Measurements from ENCODE around the gene PHF2. TPM values are rescaled to one million over a fixed set of nuclear protein-coding genes. Genes with fewer than 3 reads are reported as not detected.
A peak's percentile ranks its signal among the peaks of the same experiment; 100 is the strongest.

The PHF2 gene
- total RNA-seq, 1 donor from 2014 or later: 7.3 TPM

DNA sequence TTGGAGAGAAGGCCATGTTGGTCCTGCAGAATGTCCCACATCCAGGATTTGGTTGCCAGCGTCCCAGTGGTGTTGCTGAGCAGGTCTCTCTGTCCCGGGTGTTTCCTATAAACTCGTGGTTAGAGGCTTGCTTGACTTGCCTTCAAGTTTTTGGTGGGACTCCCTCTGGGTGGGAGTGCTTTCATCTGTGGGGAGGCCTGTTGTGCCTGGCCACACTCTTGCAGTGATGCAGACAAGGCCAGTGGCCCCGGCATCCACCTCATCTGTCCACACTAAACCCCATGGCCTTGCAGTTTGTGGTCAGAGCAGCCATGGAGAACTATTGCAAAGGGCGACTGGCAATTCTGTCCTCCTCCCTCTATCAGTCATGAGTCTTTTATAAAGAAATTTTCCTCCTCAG is 71.8 kb downstream of the PHF2 start:
- ATAC-seq: no peak
- DNase-seq (ENCODE audit: low spot score): no peak

DNA sequence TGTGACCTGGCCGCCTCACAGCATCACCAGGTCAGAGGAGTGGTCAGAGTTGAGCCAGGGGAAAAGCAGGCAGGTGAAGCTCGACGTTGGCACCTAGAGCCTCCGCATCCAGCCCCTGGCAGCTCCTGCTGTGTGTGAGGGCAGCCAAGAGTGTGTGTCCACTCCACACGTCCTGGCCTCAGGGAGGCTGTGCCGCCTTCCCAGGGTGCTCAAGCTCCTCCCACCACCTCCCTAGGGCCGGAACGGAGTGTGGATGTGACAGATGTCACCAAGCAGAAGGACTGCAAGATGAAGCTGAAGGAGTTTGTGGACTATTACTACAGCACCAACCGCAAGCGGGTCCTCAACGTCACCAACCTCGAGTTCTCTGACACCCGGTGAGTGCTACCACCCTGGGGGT is 72.5 kb downstream of the PHF2 start:
- DNase-seq (ENCODE audit: low spot score) (peak; percentile 38), ATAC-seq (no peak)

GRCh38 chr9:93649610-93650261 is 73.4 kb downstream of the PHF2 start:
- DNase-seq (ENCODE audit: low spot score) (no peak), ATAC-seq (no peak)

DNA sequence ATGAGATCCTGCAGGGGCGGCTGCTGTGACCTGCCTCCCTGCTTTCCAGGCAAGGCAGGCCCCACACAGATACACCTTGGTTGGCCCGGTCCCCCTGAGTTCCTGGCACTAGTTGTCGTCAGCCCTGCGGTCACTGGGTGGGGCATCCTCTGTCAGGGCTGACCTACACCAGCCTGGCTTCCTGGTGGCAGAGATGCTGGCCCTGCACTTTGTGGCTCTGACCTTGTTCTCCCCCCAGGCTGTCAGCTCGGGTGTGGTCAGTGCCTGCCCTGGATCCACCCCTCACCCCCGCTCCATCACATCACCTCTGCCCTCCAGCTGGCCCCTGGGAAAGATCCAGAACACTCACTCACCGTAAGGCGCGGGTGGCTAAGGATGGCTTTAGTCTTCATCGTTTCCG is 74.1 kb downstream of the PHF2 start:
- peak; percentile 37 for DNase-seq (ENCODE audit: low spot score)
- ATAC-seq: no peak

DNA sequence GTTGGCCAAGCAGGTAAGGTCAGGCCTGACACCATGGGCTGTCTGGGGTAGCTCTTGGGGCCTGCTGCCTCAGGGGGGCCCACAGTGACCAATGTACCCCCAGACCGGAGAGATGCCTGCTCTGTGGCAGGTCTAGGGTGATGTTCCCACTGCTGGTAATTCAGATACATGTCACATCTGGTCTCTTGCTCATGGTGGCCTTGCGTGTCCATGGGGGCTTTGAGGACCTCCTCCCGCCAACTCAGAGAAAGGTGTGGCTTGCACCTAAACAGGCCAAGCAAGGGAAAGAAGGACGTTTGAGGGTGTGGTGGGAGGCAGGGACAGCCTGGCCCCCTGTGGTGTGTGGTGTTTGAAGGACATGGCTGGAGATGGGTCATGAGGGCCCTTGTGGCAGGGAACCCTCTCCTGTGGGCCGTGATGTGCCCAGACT is 75.2 kb downstream of the PHF2 start:
- no peak for ATAC-seq
- DNase-seq (ENCODE audit: low spot score): no peak

- no peak for DNase-seq (ENCODE audit: low spot score)
- no peak for ATAC-seq
These were observed 76.5 kb downstream of the PHF2 start for GRCh38 chr9:93652604-93653592.

- no peak for DNase-seq (ENCODE audit: low spot score)
- ATAC-seq: no peak
These were observed 77.4 kb downstream of the PHF2 start for GRCh38 chr9:93653760-93654159.

GRCh38 chr9:93654351-93654961 is 78.1 kb downstream of the PHF2 start:
- ATAC-seq (no peak), DNase-seq (ENCODE audit: low spot score) (peak; percentile 33)

GRCh38 chr9:93655621-93656425 is 79.4 kb downstream of the PHF2 start:
- no peak for ATAC-seq
- peak; percentile 42 for DNase-seq (ENCODE audit: low spot score)

DNA sequence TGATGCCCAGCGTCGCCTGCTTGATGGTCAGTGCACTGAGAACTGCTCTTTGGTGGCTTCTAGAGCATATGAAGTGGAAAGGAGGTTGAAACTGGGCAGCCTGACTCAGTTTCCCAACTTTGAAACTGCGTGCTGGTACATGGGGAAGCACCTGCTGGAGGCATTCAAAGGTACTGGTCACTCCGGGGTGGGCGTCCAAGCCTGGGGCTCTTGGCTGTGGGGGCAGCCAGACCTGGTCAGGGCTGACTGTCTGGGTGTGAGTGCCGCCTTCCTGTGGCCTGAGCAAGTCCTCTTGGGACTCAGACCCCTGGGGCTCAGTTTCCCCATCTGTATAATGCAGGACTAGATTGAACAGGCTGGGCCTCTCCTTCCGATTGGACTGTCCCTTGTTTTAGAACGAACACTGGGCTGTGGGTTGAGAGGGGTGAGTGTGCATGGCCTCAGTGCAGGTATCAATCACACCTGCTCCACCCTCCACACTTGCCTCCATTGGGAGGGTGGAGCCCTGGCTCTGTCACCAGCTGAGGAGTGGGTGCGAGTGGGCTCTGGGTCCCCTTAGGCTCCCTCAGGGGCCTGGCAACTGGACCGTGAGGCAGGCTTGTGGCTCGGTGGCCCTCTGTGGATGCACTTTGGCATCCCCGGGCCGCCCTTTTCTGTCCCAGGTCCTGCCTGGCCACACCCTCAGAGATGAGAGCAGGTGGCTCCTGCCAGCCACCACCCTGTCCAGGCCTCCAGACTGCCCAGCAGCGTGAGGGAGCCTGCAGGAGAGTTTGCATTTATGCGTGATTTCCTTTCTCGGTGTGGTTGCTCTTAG is 80.2 kb downstream of the PHF2 start:
- peak; percentile 36 for DNase-seq (ENCODE audit: low spot score)
- ATAC-seq: no peak

GRCh38 chr9:93657331-93658111 is 81.1 kb downstream of the PHF2 start:
- DNase-seq (ENCODE audit: low spot score) (no peak), ATAC-seq (no peak)

DNA sequence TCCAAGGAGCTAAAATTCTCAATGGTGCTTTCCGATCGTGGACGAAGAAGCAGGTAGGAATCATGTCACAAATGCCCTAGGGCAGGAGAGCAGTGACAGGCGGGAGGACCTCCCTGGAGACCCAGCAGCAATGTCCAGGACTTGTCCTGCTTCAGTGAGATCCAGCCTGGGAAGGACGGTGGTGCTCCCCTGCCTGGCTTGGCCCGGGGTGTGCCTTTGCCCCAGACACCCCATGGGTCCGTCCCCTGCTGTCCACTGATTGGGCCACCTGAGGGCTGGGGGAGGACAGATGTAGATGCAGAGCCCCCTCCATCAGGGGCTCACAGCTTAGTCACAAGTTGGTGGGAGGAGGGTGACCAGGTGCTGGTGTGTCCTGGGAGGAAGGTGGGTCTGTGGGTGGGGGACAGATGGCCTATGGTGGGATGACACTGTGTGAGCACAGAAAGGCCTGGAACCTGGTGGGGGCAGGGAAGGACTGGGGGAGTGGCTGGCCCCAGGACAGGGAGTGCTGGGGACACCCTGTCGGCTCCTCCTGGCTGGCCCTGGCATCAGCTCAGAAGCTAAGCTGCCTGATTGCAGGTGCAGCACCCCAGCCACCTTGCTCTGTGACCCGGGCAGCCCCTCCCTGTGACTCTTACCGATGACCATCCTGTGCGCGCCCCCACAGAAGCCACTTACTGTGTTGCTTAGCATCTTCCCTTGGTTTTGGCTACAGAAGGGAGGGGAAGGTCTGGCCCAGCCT is 82.0 kb downstream of the PHF2 start:
- DNase-seq (ENCODE audit: low spot score) (peak; percentile 38), ATAC-seq (no peak)

- DNase-seq (ENCODE audit: low spot score) (no peak), ATAC-seq (no peak)
These were observed 82.9 kb downstream of the PHF2 start for GRCh38 chr9:93659044-93659836.

DNA sequence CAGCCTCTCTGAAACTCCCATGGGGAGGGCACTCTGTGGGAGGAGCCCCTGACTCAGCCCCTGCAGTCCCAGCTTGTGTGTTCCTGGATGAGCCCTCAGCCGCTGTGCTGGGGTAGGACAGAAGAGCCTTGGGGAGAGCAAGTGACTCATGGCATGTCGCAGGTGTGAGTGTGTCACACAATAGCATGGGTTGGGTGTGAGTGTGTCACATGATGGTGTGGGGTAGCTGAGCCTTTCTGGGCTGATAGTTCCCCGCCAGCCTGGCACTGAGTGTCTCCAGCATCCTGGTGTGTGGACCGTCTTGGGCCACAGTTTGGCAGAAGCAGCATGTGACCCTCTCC is 83.4 kb downstream of the PHF2 start:
- DNase-seq (ENCODE audit: low spot score) (no peak), ATAC-seq (no peak)

DNA sequence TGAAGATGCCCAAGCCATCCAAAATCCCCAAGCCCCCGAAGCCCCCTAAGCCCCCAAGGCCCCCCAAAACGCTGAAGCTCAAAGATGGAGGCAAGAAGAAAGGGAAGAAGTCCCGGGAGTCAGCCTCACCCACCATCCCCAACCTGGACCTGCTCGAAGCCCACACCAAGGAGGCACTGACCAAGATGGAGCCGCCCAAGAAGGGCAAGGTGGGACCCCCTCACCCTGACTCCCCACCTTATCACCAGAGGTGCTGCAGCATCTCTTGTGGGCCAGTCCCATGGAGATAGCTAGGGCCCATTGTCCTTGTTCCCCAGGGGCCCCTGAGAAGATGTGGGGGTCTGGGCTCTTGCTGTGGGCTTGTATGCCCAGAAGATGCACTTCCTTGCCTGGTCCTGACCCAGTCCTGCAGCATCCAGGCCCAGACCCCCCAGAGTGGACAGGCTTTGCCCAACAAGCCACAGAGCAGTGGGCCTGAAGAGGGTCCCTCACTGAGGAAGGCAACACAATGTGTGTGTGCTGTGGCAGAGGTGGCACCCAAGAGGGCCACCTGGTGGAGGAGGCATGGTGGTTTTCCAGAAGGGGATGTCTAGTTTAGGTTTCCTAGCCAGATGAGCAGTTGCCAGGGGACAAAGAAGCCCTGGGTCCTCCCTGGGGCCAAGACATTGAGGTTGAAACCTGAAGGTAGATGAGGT is 84.1 kb downstream of the PHF2 start:
- DNase-seq (ENCODE audit: low spot score) (peak; percentile 36), ATAC-seq (no peak)

- DNase-seq (ENCODE audit: low spot score) (no peak), ATAC-seq (no peak)
These were observed 85.2 kb downstream of the PHF2 start for GRCh38 chr9:93661591-93661990.

DNA sequence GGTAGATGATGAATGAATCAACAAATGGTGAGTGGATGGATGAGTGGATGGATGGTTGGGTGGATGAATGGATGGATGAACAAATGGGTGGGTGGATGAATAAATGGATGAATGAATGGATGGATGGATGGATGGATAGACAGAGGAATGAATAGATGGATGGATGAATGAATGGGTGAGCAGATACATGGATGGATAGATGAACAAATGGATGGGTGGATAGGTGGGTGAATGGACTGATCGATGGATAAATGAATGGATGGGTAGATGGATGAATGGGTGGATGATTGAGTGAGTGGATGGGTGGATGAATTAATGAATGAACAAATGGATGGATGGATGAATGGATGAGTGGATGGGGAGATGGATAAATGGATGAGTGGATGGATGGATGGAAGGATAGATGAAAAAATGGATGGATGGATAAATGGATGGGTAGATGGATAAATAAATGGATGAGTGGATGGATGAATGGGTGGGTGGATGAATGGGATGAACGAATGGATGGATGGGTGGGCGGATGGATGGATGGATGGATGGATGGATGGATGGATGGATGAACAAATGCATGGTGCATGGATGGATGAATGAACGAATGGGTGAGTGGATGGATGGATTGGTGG is 85.7 kb downstream of the PHF2 start:
- DNase-seq (ENCODE audit: low spot score) (no peak), ATAC-seq (no peak)
